GM19099 (cell line): ENCODE data around the gene STH.

Experiments used
- POLR2A ChIP-seq: IDR thresholded peaks from 3 replicates; pipeline ENCODE4 v1.6.1; 2011; ENCODE audit warnings: low read depth; ENCODE audit not compliant: insufficient read length; ENCODE audit errors: extremely low read depth

The STH gene

DNA sequence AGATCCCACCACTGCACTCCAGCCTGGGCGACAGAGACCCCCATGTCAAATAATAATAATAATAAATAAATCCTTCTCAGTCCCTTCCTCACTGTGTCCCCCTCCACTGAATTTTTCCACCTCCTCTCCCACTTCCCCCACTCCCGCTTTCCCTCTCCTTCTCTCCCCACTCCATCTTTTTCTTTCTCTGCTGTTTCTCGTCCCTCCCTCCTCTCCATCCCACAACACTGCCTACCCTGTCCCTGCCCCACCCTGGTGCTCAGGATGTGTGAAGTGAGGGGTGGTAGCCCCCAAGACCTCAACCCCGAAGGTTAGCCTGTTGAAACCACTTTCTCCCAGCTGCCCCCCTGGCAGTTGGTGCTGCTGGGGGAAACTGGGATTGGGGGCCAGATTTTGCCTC lies 34.4 kb upstream of the STH start:
- TF ChIP-seq POLR2A, result no peak

DNA sequence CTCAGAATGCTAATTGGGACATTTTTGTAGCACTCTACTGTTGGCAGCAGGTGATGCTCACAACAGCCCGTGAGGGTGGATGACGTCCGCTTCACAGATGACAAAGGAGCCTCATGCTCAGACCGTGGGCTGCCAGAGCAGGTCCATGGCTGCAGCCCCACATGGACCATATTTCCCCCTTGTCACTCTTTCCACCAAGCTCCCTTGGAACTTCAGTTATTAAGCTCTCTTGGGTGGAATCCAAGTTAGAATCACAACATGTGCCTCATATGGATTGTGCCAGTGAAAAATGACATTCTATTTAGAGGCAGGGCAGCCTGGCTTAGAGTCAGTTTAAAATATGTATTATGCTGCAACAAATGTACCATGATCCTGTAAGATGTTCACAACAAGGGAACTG lies 33.2 kb upstream of the STH start:
- no peak for TF ChIP-seq POLR2A

DNA sequence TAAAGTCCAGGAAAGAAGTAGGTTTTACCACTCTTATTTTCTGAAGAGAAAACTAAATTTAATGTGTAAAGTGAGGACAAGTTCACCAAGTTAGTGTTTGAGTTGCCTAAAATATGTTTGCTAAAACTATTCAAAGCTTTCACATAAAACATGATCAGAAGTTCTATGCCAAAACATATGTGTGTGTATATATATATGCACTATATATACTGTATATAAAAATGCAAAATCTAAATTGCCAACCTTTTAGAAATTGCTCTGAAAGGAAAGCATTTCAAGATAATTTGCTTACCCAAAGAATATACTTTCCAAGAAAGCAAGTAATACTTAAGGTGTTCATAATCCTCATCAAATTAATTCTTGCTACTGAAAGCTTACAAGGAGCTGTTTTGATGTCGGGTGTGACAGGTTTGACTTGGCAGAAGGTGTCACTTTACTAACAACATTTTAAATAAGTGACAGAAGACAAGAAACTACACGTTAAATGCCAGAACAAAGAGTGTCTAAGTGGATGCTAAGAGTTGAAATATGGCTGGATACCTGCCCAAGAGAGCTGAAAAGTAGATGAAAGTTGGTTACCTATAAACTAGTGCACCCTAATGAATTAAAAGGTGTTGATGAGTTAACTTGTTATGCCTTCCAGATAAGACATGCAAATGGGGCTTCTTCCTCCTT lies 32.3 kb upstream of the STH start:
- no peak for TF ChIP-seq POLR2A

- no peak for TF ChIP-seq POLR2A
Observed at GRCh38 chr17:45967378-45967777, 31.7 kb upstream of the STH start.

DNA sequence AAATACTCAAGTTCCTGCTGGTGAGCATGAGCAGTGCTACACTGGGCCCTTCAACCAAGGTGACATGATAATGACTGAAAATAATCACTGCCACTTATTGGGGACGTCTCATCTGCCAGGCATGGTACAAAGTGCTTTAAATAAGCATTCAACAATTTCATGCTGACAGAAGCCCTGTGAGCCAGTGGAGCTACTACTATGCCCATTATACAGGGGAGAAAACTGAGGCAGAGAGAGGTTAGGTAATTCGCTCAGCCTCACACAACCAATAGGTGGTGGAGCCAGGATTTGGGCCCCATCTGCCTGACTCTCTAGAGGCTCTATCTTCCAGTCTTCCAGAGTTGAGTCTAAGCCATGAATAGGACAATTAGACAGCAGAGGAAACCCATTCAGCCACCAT lies 30.3 kb upstream of the STH start:
- no peak for TF ChIP-seq POLR2A

DNA sequence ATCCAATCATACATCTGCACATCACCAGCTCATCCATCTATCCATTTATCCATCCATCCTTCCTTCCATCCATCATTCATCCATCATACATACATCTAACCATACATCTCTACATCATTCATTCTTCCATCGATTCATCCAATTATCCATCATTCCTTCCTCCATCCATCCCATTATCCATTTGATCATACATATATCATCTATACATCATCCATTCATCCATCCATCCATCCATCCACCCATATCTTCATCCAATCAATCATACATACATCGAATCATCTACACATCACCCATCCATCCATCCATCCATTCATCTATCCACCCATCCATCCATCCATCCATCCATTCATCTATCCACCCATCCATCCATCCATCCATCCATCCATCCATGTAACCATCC lies 29.3 kb upstream of the STH start:
- TF ChIP-seq POLR2A, result no peak

DNA sequence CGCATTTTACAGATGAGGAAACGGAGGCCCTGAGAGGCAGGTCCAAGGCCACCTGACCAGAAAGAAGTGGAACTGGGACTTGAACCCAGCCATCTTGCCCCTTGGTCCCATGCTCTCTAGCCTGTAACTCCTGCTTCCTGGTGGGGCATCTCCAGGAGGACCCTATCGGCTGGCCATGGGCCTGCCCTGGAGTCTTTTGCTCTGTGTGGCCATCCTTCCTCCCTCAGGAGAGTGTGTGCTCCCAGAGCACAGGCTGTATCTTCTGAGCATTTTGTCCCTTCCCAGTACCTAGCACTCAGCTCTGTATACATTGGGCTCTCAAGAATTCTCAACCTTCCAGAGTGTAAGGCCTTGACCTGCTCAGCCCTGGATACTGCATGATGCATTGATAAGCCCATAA lies 28.4 kb upstream of the STH start:
- no peak for TF ChIP-seq POLR2A

DNA sequence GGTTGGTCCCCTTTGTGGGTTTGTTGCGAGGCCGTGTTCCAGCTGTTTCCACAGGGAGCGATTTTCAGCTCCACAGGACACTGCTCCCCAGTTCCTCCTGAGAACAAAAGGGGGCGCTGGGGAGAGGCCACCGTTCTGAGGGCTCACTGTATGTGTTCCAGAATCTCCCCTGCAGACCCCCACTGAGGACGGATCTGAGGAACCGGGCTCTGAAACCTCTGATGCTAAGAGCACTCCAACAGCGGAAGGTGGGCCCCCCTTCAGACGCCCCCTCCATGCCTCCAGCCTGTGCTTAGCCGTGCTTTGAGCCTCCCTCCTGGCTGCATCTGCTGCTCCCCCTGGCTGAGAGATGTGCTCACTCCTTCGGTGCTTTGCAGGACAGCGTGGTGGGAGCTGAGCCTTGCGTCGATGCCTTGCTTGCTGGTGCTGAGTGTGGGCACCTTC lies 27.3 kb upstream of the STH start:
- TF ChIP-seq POLR2A, result no peak

GRCh38 chr17:45972531-45972930 lies 26.5 kb upstream of the STH start:
- no peak for TF ChIP-seq POLR2A

- no peak for TF ChIP-seq POLR2A
Observed at GRCh38 chr17:45973099-45973780, 25.8 kb upstream of the STH start.

GRCh38 chr17:45973946-45974859 lies 24.8 kb upstream of the STH start:
- no peak for TF ChIP-seq POLR2A

GRCh38 chr17:45974916-45975630 lies 24.0 kb upstream of the STH start:
- no peak for TF ChIP-seq POLR2A

GRCh38 chr17:45975640-45976295 lies 23.3 kb upstream of the STH start:
- TF ChIP-seq POLR2A, result no peak

- no peak for TF ChIP-seq POLR2A
Observed at GRCh38 chr17:45976391-45976754, 22.7 kb upstream of the STH start.
